DLD1 (cell line): ENCODE results near the gene ATP8B4.

Experiments used
- in situ Hi-C: cut with HindIII; loops from 2 replicates; pipeline ENCODE4 v1.10.0; 2017; ENCODE audit warnings: low sequenced_read_pairs

Gene ATP8B4

DNA sequence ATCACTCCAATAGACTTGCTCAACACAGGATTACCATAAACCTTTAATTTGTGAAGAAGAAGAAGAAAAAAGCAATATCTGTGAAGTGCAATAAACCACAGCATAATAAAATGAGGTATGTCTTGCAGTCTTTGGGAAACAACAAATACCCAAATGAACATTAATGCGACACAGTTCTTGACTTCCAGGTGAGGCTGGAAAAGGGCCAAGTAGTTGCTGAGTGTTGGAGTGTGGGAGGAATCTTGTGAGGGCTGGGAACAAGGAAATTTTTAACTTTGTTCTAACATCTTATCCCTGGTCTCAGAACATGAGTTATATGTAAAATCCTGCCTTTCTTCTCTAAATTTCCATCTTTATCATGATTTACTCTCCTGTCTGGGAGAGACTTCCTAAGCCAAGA is 291.7 kb downstream of the ATP8B4 start:
- in situ Hi-C loops, result no loop called here

DNA sequence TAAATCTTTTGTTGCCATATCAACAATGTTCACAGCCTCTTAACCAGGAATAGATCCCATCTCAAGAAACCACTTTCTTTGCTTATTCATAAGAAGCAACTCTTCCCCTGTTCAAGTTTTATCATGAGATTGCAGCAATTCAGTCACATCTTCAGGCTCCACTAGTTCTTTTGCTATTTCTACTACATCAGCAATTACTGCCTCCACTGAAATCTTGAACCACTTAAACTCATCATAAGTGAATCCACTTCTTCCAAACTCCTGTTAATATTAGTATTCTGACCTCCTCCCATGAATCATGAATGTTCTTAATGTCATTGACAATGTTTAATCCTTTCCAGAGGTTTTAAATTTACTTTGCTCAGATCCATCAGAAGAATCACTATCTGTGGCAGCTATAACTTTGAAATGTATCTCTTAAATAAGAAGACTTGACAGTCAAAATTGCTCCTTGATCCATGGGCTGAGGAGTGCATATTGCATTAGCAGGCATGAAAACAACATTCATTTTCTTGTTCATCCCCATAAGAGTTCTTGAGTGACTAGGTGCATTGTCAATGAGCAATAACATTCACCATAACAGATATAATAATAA is 292.3 kb downstream of the ATP8B4 start:
- in situ Hi-C loops, result no loop called here

DNA sequence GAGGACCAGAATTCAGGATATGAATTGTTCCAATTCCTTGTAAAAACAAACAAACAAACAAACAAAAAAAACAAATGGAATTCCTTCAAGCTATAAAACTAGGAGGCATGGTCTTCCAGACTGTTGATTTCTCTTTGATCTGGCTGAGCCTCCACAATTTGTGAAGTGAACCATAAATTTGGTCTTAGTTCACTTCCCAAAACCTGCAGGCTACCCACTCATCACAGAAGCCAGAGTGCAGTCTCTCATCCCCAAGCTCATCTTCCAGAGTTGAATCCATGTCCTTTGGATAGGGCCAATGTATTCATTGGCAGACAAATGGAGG is 294.3 kb downstream of the ATP8B4 start:
- in situ Hi-C loops, result no loop called here

DNA sequence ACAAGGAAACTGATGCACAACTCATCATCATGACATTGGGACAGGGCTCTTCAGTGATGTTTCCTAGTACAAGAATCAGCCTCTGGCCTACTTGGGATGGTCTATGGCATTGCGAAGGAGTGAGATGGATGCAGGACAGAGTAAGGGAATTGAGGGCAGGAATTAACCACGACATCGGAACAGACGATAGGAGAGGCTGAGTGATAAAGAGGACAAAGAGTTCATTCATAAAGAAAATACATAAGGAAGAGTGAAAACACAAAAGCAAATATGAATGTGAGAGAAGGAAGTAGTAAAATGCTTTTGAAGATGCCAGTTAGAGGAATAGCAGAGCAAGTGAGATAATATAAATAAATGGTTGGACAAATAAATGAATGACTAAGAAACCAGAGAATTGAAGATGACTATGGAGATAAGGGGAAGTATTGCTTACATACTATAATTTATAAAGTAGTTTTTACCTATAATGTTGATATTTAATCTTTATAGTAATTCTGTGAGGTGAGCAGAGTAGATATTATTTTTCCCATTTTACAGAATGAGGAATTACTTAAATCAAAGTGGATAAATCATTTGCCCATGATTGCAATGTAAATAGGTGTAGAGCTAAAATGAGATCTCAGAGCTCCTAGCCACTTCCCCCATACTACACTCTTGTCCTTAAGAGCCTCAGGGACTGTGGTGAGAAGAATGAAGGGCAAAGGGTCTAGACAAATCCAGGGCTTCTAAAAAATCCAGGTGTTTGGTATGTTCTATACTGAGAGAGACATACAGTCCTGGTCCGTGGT is 294.9 kb downstream of the ATP8B4 start:
- in situ Hi-C loops, result no loop called here

DNA sequence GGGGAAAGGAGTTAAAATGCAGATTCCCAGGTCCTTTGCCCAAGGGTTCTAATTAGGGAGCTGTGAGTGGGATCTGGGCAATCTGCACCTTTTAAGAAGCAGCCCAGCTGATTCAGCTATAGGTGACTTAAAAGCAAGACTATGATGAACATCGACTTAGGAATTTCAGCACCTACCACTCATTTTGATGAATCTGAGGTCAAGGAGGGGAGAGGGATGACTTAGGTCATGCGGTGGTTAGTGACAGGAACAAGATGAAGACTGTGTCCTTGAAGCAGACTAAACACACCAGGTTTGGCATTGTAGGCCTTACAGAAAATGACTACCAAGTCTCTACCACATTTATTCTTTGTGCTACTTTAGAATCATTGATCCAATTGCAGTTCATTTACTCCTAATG is 301.9 kb downstream of the ATP8B4 start:
- in situ Hi-C loops, result no loop called here

DNA sequence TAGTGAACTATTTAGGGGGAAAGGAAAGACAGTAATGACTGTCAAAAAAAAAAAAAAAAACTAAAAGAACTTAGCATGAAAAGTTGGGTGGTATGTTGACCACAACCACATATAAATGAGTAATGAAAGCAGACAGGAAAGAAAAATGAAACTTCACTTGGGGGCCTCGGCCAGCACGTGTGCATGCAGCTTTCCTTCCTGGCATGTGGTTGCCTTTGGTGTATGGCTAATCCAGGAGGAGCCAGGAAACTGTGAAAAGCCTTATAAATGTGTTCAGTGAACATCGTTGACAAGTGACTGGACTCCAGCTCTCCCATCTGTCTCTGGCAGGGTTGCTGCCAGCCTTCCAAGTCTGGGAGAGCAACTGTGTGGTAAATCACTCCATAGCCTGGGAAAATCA is 303.1 kb downstream of the ATP8B4 start:
- in situ Hi-C loops, result no loop called here

DNA sequence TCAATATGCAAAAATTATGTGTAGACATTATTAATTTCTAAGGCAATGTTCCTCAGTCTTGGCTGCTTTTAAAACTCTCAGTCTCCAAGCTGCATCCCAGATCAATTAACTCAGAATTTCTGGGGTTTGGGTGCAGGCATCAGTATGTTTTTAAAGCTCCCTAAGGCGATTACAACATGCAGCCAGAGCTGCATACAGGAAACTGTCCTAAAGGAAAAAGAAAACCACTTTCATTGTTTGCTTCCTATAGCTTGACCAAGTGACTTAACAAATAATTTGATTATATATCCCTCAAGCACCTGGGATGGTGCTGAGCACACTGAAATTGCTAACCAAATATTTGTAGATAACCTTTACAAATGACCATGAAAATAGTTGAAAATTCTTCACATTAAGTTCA is 303.5 kb downstream of the ATP8B4 start:
- in situ Hi-C loops, result no loop called here

DNA sequence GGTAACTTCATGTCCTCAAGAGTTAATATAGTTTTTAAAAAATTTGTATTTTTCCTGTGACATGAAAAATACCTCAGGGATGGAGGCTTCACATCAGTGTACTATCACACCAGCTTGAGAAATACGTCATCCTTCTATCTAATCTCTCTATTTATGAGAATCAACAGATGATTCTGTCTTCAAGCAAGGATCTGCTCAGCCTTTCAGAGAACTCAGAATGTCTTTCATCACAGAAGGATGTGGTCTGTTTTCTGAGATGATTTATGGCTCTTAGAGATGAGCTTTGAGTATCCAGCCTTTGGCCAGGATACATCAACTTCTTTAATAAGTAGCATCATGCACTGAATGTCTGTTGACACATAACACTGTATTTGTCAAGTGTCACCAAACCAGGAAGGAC is 304.3 kb downstream of the ATP8B4 start:
- in situ Hi-C loops, result no loop called here

DNA sequence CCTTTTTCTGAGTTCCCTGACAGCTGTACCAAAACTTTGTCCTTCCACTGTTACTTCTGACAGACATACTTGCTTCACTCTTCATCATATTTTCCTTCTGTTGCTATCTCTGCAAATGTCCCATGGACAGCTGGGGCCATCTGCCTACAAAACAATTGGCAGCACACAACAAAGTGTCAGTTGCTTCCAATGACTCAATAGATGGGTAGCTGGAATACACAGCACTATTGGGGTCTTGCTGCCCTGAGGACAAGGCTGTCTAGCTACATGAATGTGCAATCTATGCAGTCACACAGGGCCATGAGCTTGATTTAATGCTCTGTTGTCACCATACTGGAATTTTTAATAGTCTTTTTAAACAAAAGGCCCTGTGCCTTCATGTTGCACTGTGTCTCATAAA is 305.4 kb downstream of the ATP8B4 start:
- in situ Hi-C loops, result no loop called here

DNA sequence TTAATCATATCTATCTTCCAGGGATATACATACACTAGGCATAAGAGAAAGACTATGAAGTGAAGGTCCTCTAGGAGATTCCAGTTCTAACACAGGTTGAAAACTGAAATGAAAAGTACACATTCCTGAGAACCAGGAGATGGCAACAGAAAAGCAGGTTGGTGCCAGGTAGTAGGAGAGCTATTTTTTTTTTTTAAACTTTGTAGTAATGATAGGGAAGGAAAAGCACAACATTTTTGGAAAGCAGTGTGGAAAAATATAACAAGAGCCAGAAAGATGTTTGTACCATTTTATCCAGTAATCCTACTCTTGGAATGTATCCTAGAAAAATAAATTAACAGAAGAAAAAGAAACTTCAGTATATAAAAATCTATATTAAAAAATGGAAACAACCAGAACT is 308.3 kb downstream of the ATP8B4 start:
- in situ Hi-C loops, result no loop called here

DNA sequence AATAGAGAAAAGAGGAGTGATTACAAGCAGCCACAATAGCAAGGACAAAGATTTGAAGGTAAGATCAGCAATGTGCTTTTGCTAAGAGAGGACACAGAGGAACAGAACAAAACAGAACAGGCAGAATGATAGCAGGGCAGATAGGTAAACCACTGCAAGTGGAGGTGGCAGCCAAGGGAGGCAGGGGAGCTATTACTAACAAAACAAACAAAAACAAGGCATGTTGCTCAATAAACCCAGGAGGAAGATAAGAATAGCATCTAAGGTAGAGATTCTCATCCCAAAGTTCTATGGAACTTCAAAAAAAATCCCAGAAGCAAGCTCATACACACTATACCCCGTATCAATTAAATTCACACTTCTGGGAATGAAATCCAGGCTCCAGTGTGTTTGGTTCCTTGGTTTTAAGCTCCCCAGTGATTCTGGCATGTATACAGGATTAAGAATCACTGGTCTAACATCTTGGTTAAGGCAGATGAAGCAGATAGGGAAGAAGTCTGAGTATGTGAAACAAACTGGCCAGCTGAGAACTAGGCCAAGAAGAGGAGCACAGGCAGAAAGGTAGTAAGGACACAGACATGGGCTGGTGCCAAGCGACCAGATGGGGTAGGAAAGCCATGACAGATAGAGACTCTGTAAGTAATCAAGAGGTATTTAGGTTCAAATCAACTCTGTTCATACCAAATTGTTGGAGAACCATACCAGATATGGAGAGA is 309.0 kb downstream of the ATP8B4 start:
- in situ Hi-C loops, result no loop called here

DNA sequence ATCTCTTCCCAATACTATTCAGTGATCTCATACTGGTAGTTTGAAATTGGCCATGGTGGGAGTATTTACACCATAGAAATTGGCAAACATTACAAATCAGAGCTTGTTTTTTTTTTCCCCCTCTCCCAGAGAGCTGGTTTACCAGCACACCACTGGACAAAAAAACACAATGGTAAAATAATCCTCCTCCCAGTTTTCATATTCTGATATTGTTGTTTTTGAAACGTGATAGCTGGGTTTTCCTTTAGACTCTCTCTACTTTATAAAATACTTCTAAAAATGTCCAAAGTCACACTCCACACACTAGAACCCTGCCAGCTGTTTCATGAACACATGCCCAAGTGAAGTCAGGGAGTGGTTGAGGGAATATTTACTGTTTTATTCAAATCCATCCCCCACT is 310.7 kb downstream of the ATP8B4 start:
- in situ Hi-C loops, result no loop called here
